CD14-positive monocyte (primary cell): ENCODE data around the gene AIF1. TPM values are rescaled to one million over a fixed set of nuclear protein-coding genes. Genes with fewer than 3 reads are reported as not detected.
A peak's percentile ranks its signal among the peaks of the same experiment; 100 is the strongest.

ENCODE experiments used
- DNase-seq, 3 donors: peaks; one replicate each; pipeline ENCODE4 v3.0.0-alpha.2; 2011 to 2022
- H2AFZ ChIP-seq: 2 replicates; pipeline ENCODE4 v1.6.0; 2012; ENCODE audit warnings: mild to moderate bottlenecking, low read depth, low read length, inconsistent platforms; ENCODE audit not compliant: insufficient read depth, poor library complexity, severe bottlenecking
- H3K27ac ChIP-seq, 2 donors: 1 replicate in 1 of 2; 2 replicates in 1 of 2; pipeline ENCODE4 v1.5.1; 2012 to 2013; ENCODE audit warnings: low read length in 2 of 2, control low read depth in 1 of 2, inconsistent platforms in 1 of 2, low read depth in 1 of 2, mild to moderate bottlenecking in 1 of 2
- H3K27me3 ChIP-seq, 2 donors: one replicate each; pipeline versions ENCODE4 v1.6.0 to v1.6.1; 2011 to 2013; ENCODE audit warnings: low read length in 2 of 2; ENCODE audit not compliant: control insufficient read depth in 2 of 2, insufficient read depth in 2 of 2
- H3K36me3 ChIP-seq, 2 donors: replicated peaks in 1 of 2; 1 replicate in 1 of 2; 2 replicates in 1 of 2; pipeline versions ENCODE4 v1.5.1 to v1.6.1; 2012 to 2013; ENCODE audit warnings: low read length in 2 of 2, control low read depth in 1 of 2, inconsistent platforms in 1 of 2, mild to moderate bottlenecking in 1 of 2; ENCODE audit not compliant: insufficient read depth in 2 of 2, control insufficient read depth in 1 of 2
- H3K4me1 ChIP-seq, 2 donors: 1 replicate in 1 of 2; 2 replicates in 1 of 2; pipeline versions ENCODE4 v1.5.1 to v1.6.1; 2012 to 2013; ENCODE audit warnings: low read length in 2 of 2, control low read depth in 1 of 2, inconsistent platforms in 1 of 2, mild to moderate bottlenecking in 1 of 2, moderate library complexity in 1 of 2; ENCODE audit not compliant: insufficient read depth in 2 of 2, control insufficient read depth in 1 of 2
- H3K4me2 ChIP-seq: replicated peaks from 2 replicates; pipeline ENCODE3; 2012; ENCODE audit warnings: low read length, moderate library complexity, mild to moderate bottlenecking; ENCODE audit not compliant: poor library complexity, severe bottlenecking; ENCODE audit errors: extremely low read depth
- H3K4me3 ChIP-seq, 3 experiments: fragments of 200-600 bp in 1 of 3; sonication (generic) in 1 of 3; replicated peaks in 1 of 3; 1 replicate in 2 of 3; 2 replicates in 1 of 3; pipeline ENCODE4 v1.5.1; 2011 to 2013; ENCODE audit warnings: low read length in 3 of 3, mild to moderate bottlenecking in 3 of 3, control low read depth in 2 of 3, low read depth in 2 of 3, inconsistent platforms in 1 of 3, moderate library complexity in 1 of 3
- H3K79me2 ChIP-seq: 2 replicates; pipeline ENCODE4 v1.6.0; 2012; ENCODE audit warnings: mild to moderate bottlenecking, control low read depth, inconsistent platforms, low read length, moderate library complexity; ENCODE audit not compliant: insufficient read depth
- H3K9ac ChIP-seq: 2 replicates; pipeline ENCODE4 v1.6.0; 2017; ENCODE audit warnings: low read length, mild to moderate bottlenecking; ENCODE audit not compliant: insufficient read depth, poor library complexity, severe bottlenecking
- H3K9me3 ChIP-seq, 2 donors: replicated peaks in 1 of 2; 1 replicate in 1 of 2; 2 replicates in 1 of 2; pipeline versions ENCODE4 v1.5.1 to v1.6.1; 2012 to 2013; ENCODE audit warnings: low read length in 2 of 2, control low read depth in 1 of 2; ENCODE audit not compliant: control insufficient read depth in 1 of 2, insufficient read depth in 1 of 2
- H4K20me1 ChIP-seq: 2 replicates; pipeline ENCODE4 v1.6.0; 2012; ENCODE audit warnings: mild to moderate bottlenecking, low read length, control low read depth, moderate library complexity; ENCODE audit not compliant: insufficient read depth
- H3K27ac Mint-ChIP-seq, 7 donors: one replicate each; pipeline ENCODE4 v1.8.0; 2020; ENCODE audit warnings: mild to moderate bottlenecking in 7 of 7, mixed read lengths in 7 of 7, moderate library complexity in 6 of 7, inconsistent platforms in 2 of 7
- H3K27me3 Mint-ChIP-seq, 3 donors: one replicate each; pipeline ENCODE4 v1.8.0; 2021 to 2022; ENCODE audit warnings: low read depth in 3 of 3, mild to moderate bottlenecking in 3 of 3, mixed read lengths in 3 of 3, moderate library complexity in 3 of 3, inconsistent platforms in 1 of 3
- H3K36me3 Mint-ChIP-seq, 2 donors: one replicate each; pipeline ENCODE4 v1.8.0; 2020; ENCODE audit warnings: mixed read lengths in 2 of 2, inconsistent platforms in 1 of 2, mild to moderate bottlenecking in 1 of 2
- H3K4me1 Mint-ChIP-seq: one replicate; pipeline ENCODE4 v1.8.0; 2020; ENCODE audit warnings: mild to moderate bottlenecking, mixed read lengths
- H3K4me3 Mint-ChIP-seq, 2 donors: one replicate each; pipeline ENCODE4 v1.8.0; 2020; ENCODE audit warnings: mild to moderate bottlenecking in 2 of 2, mixed read lengths in 2 of 2, moderate library complexity in 1 of 2
- H3K9me3 Mint-ChIP-seq, 7 donors: one replicate each; pipeline ENCODE4 v1.8.0; 2020 to 2022; ENCODE audit warnings: mixed read lengths in 7 of 7, mild to moderate bottlenecking in 6 of 7, moderate library complexity in 6 of 7, inconsistent platforms in 2 of 7
- WGBS: methylation state at CpG from one replicate; pipeline ENCODE4 v1.1.5; 2013; ENCODE audit warnings: missing lambda C conversion rate; ENCODE audit not compliant: insufficient coverage; 5-methylcytosine and 5-hydroxymethylcytosine counted together
- intact Hi-C, 2 donors: fragments of 100-400 bp; cut with micrococcal nuclease; formaldehyde crosslinking; loops; one replicate each; pipeline versions ENCODE4 v1.15.0 to v1.15.1; 2023
- polyA plus RNA-seq, 3 donors: library from polyadenylated mRNA; depleted of rRNA in 1 of 3; unstranded in 2 of 3; stranded (reverse) in 1 of 3; fragments of 300-500 nt in 2 of 3; fragments of >200 nt in 1 of 3; fragmentation: Illumina TruSeq in 2 of 3; gene quantifications; 1 replicate in 2 of 3; 2 replicates in 1 of 3; pipeline ENCODE4 v1.2.3, GENCODE V29; 2012 to 2021
- TF ChIP-seq, protein P1 (sequence below): fragments of 200-600 bp; IDR thresholded peaks from one replicate; pipeline ENCODE4 v1.8.0; 2022; ENCODE audit warnings: antibody characterized with exemption, mild to moderate bottlenecking

The AIF1 gene
- polyA plus RNA-seq, 3 donors, result 952 to 2,310 (median 2,275) TPM

DNA sequence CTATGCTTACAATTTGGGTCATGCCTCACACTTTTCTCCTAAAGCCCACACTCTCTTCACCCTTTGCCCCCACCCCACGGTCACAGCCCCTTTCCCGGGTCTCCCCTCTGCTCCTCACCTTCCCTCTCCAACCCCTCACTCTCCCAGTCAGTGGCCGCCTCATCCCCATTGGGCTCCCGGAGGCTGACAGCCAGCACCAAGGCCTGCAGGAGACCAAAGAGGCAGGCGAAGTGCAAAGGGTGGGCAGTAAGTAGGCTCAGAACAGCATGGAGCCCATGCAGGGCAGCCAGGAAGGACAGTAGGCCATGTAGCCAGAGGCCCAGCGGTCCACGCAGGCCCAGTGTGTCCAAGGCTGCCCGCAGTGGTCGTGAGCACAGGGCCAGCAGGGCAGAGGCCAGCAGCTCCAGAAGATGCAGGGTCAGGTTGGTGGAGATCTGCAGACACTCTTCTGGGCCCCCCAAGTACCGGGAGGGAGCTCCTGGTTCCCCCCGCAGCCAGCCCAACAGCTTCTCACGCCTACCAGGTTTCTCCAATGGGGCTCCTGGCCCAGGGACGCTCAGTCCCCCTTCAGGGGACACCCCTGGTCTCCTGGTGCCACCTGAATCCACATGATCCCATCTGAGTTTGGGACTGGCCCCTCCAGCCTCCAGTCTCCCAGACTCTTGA is 44.1 kb downstream of the AIF1 start:
- peaks cover 50 to 68% of the 10 kb centered on the region in 2 donors for H3K4me1 ChIP-seq
- 95% methylated on average over 12 of the region's 13 CpGs for WGBS
- no peak overlapping the region for H2AFZ ChIP-seq
- DNase-seq, result no peak
- no peaks in the 10 kb centered on the region for H3K27me3 ChIP-seq
- H3K27me3 Mint-ChIP-seq, result peaks cover 0 to 4% (median 0%) of the 10 kb centered on the region in 3 donors
- H3K4me3 Mint-ChIP-seq, result peak overlapping the region; percentile 93 to 97
- H3K79me2 ChIP-seq, result peaks cover 87% of the 10 kb centered on the region
- intact Hi-C loops, result no loop called here
- H3K9me3 ChIP-seq, result no peaks in the 10 kb centered on the region
- peaks cover 15 to 57% of the 10 kb centered on the region in 2 donors for H3K36me3 ChIP-seq
- peaks cover 43 to 71% of the 10 kb centered on the region in 2 donors for H3K36me3 Mint-ChIP-seq
- H3K4me1 Mint-ChIP-seq, result peaks cover 74% of the 10 kb centered on the region
- peaks cover 26% of the 10 kb centered on the region for H4K20me1 ChIP-seq
- TF ChIP-seq, protein P1, sequence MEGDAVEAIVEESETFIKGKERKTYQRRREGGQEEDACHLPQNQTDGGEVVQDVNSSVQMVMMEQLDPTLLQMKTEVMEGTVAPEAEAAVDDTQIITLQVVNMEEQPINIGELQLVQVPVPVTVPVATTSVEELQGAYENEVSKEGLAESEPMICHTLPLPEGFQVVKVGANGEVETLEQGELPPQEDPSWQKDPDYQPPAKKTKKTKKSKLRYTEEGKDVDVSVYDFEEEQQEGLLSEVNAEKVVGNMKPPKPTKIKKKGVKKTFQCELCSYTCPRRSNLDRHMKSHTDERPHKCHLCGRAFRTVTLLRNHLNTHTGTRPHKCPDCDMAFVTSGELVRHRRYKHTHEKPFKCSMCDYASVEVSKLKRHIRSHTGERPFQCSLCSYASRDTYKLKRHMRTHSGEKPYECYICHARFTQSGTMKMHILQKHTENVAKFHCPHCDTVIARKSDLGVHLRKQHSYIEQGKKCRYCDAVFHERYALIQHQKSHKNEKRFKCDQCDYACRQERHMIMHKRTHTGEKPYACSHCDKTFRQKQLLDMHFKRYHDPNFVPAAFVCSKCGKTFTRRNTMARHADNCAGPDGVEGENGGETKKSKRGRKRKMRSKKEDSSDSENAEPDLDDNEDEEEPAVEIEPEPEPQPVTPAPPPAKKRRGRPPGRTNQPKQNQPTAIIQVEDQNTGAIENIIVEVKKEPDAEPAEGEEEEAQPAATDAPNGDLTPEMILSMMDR, result no peak
- peak overlapping the region; percentile 87 for H3K4me2 ChIP-seq
- H3K9me3 Mint-ChIP-seq, result peaks cover 0 to 2% (median 0%) of the 10 kb centered on the region in 7 donors
- peak overlapping the region in 2 of 3 experiments; percentile 71 to 89 for H3K4me3 ChIP-seq
- peak overlapping the region; percentile 70 to 80 for H3K27ac ChIP-seq
- H3K27ac Mint-ChIP-seq, result peak overlapping the region; percentile 92 to 97 (median 95)
- H3K9ac ChIP-seq, result peak overlapping the region; percentile 77

DNA sequence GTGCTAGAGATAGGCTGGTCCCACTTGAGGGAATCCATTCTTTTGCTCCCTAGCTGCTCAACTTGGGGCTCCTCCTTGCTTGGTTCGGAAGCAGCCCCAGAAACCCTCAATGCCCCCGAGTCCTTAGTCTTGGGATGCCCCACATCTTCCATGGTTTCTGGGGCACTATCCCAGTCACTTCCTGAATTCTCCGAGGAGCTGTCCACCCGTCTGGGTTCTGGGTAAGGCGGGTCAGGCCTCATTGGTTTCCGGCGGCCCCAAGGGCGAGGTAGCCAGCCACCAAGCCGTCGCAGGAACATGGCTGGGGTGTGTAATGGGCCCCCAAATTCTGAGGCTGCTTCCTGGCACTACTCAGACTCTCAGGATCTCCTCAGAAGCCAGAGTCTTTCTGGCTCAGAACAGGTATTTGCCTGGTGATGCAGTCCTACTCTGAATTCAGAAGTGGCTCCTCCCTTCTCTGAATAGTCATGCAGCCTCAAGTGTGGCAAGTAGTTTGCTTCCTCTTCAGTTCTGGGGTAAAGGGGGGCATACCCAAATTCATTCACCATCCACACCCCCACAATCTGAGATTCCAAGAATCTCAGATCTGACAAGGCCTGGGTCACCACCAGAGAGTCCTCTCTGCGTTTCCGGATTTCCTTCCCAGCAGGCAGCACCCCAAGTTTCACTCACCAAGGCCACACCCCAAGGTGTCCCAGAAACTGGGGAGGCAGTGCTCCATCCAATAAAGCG is 44.8 kb downstream of the AIF1 start:
- Histone ChIP-seq H2AFZ (peak overlapping the region; percentile 78), H3K36me3 (peaks cover 15 to 57% of the 10 kb centered on the region in 2 donors), H3K27ac (peak overlapping the region; percentile 70 to 80), H3K9me3 (no peaks in the 10 kb centered on the region), H3K9ac (peak overlapping the region; percentile 77), H3K79me2 (peaks cover 87% of the 10 kb centered on the region), H4K20me1 (peaks cover 26% of the 10 kb centered on the region), H3K4me3 (peak overlapping the region; percentile 71 to 89 (median 79)), H3K4me1 (peaks cover 55 to 75% of the 10 kb centered on the region in 2 donors), H3K4me2 (peak overlapping the region; percentile 87), H3K27me3 (no peaks in the 10 kb centered on the region)
- TF ChIP-seq, protein P1, result no peak
- DNase-seq, result peak in 2 of 3 donors; percentile 40 to 53
- intact Hi-C loops, result loop anchor here in 1 of 2 donors (5.0 kb wide), 1 partner anchor 113 kb away; the partner anchor contains the start of genes ATP6V1G2 and NFKBIL1
- Mint-ChIP-seq H3K9me3 (peaks cover 0 to 2% (median 0%) of the 10 kb centered on the region in 7 donors), H3K27me3 (peaks cover 0 to 4% (median 0%) of the 10 kb centered on the region in 3 donors), H3K27ac (peak overlapping the region; percentile 92 to 97 (median 95)), H3K4me3 (peak overlapping the region; percentile 93 to 97), H3K36me3 (peaks cover 46 to 74% of the 10 kb centered on the region in 2 donors), H3K4me1 (peaks cover 80% of the 10 kb centered on the region)
- 34% methylated on average over 10 of the region's 13 CpGs for WGBS
